NB4 (cell line): ENCODE results near the gene TEN1.

Source experiments
- CTCF ChIP-seq: IDR thresholded peaks from one replicate; pipeline ENCODE4 v1.5.1; 2012; ENCODE audit warnings: low read depth, low read length
- MYC ChIP-seq: IDR thresholded peaks from 2 replicates; pipeline ENCODE4 v1.6.1; 2011; ENCODE audit warnings: low read depth, low read length
- POLR2A ChIP-seq: IDR thresholded peaks from 2 replicates; pipeline ENCODE4 v1.6.1; 2011; ENCODE audit warnings: mild to moderate bottlenecking; ENCODE audit not compliant: insufficient read length; ENCODE audit errors: extremely low read depth

GRCh38 chr17:76008208-76008607 is 29.2 kb downstream of the TEN1 start:
- TF ChIP-seq CTCF (no peak), POLR2A (no peak), MYC (no peak)
